Activated CD4-positive, alpha-beta memory T cell treated with anti-CD3 and anti-CD28 coated beads, Interleukin-2, amount 10 ng/mL, durations not matched to agents 7 days and 5 days (primary cell): ENCODE measurements around the gene CIT. TPM values are rescaled to one million over a fixed set of nuclear protein-coding genes. Genes with fewer than 3 reads are reported as not detected.

Experiments used
- CTCF ChIA-PET: fragments of 350-600 bp; sonication (Branson Sonifier 250); formaldehyde crosslinking; loops from one replicate; lab custom pipeline; 2021; ENCODE audit warnings: antibody characterized with exemption, inconsistent platforms; lab: Charles Lee
- POLR2A ChIA-PET: fragments of 350-600 bp; sonication (Branson Sonifier 250); formaldehyde crosslinking; loops from one replicate; lab custom pipeline; 2021; ENCODE audit warnings: antibody characterized with exemption; lab: Charles Lee
- DNase-seq: peaks from one replicate; pipeline ENCODE4 v3.0.0-alpha.2; 2020
- H3K27ac Mint-ChIP-seq: one replicate; pipeline ENCODE4 v1.8.0; 2021; ENCODE audit warnings: mild to moderate bottlenecking, mixed read lengths
- H3K27me3 Mint-ChIP-seq: one replicate; pipeline ENCODE4 v1.8.0; 2021; ENCODE audit warnings: mixed read lengths
- H3K36me3 Mint-ChIP-seq: one replicate; pipeline ENCODE4 v1.8.0; 2021; ENCODE audit warnings: low read depth, mixed read lengths
- H3K4me1 Mint-ChIP-seq: one replicate; pipeline ENCODE4 v1.8.0; 2021; ENCODE audit warnings: mixed read lengths
- H3K4me3 Mint-ChIP-seq: one replicate; pipeline ENCODE4 v1.8.0; 2021; ENCODE audit warnings: mild to moderate bottlenecking, mixed read lengths
- H3K9me3 Mint-ChIP-seq: one replicate; pipeline ENCODE4 v1.8.0; 2021; ENCODE audit warnings: mixed read lengths
- total RNA-seq, 2 experiments: library from RNA; stranded (reverse); gene quantifications; one replicate each; pipeline ENCODE4 v1.2.3, GENCODE V29; 2021

The CIT gene
- total RNA-seq, 2 experiments from 2014 or later, result 92.8 to 100 TPM

DNA sequence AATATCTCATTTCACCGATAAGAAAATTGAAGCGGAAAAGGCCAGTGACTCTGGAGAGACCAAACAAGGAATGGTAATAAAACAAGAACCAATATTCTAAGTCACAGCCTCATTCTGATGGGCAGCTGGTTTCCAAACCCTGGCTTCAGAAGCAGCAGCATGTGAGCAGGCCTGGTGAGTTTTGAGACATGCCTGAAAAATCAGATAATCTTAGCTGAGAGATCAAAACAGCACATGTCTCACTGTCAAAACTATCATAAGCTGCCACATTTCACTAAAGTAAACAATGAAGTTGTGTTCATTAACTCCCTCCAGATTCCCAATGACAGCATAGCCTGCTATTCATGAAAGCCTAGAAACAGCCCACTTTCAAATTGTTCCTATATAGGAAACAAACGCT is 36.5 kb downstream of the CIT start:
- Mint-ChIP-seq H3K27ac (no peak overlapping the region), H3K9me3 (peaks cover 3% of the 10 kb centered on the region), H3K4me3 (no peak overlapping the region), H3K36me3 (peaks cover 66% of the 10 kb centered on the region), H3K27me3 (no peaks in the 10 kb centered on the region), H3K4me1 (no peaks in the 10 kb centered on the region)
- DNase-seq, result no peak
- ChIA-PET POLR2A (no interaction called here), CTCF (no interaction called here)

DNA sequence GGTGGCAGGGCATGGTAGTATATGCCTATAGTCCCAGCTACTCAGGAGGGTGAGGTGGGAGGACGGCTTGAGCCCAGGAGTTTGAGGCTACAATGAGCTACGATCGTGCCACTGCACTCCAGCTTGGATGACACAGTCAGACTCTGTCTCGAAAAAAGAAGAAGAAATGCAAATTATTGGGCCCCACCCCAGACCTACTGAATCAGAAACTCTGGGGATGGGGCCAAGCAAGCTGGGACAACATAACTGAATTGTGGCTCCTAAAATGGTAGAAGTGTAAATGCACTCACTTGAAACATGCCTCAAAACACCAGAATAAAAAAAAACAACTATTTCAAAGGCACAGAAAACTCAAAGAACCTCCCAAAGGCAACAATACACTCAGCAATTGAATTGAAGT is 37.0 kb downstream of the CIT start:
- POLR2A ChIA-PET, result no interaction called here
- H3K27me3 Mint-ChIP-seq, result no peaks in the 10 kb centered on the region
- peaks cover 3% of the 10 kb centered on the region for H3K9me3 Mint-ChIP-seq
- no peak overlapping the region for H3K4me3 Mint-ChIP-seq
- no peak overlapping the region for H3K27ac Mint-ChIP-seq
- DNase-seq, result no peak
- CTCF ChIA-PET, result no interaction called here
- H3K4me1 Mint-ChIP-seq, result no peaks in the 10 kb centered on the region
- peaks cover 70% of the 10 kb centered on the region for H3K36me3 Mint-ChIP-seq

DNA sequence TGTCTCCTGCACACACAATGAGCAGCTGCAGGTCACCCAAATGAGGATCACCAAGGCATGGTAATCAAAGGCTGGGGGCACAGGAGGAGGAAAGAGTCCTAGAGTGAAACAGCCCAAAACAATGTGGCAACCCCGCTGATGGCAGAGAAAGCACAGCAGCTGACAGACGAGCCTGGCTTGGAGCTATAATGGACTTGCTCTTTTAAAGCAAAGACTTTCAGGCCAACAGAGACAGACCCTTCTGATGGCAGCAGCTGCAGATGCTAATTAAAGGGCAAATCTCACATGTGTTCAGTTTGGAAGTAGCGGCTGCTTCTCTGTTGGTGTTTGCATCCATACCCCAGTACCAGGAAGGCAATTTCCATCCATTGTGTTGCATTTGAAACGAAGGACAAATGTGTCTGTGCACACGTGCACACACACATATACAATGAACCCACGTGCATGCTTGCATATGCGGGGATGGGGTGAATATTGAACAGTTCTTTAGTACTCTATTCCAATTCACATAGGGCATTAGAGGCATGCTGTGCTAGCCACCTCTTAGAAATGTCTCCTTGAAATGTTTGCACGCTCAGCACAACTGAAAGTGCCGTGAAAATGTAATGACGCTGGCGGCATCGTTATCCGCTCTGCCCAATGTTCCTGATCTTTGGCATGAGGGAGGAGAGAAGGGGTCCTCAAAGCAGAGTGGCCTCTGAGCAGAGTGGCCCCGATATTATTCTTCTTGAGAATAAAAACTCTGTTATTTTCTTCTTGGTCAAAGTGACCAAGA is 38.1 kb downstream of the CIT start:
- CTCF ChIA-PET, result no interaction called here
- H3K4me3 Mint-ChIP-seq, result no peak overlapping the region
- no peaks in the 10 kb centered on the region for H3K27me3 Mint-ChIP-seq
- H3K27ac Mint-ChIP-seq, result no peak overlapping the region
- POLR2A ChIA-PET, result no interaction called here
- peaks cover 68% of the 10 kb centered on the region for H3K36me3 Mint-ChIP-seq
- peaks cover 3% of the 10 kb centered on the region for H3K9me3 Mint-ChIP-seq
- H3K4me1 Mint-ChIP-seq, result no peaks in the 10 kb centered on the region
- no peak for DNase-seq

DNA sequence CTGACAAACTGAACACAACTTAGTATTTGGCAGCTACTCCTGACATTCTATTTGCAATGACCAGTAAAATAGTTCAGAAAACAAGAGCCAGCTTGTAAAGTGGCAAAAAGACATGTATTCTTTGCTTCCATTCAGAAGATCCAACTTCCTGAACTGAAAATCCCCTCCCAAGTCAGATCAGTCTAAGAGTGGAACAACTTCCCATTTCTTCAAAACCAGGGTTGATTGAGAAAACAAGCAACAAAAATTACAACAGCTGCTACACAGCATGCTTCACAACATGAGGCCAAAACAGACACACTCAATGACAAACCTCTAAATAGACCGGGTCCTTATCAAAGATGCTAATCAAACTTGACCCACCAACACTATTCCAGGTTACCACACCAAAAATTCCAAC is 40.3 kb downstream of the CIT start:
- no peak overlapping the region for H3K27ac Mint-ChIP-seq
- no peaks in the 10 kb centered on the region for H3K4me1 Mint-ChIP-seq
- ChIA-PET CTCF (interaction anchor here (1.0 kb wide), 1 partner anchor 10 kb away, joined by 3 read pairs; no protein-coding TSS in a partner anchor), POLR2A (no interaction called here)
- peaks cover 2% of the 10 kb centered on the region for H3K9me3 Mint-ChIP-seq
- no peak overlapping the region for H3K4me3 Mint-ChIP-seq
- H3K36me3 Mint-ChIP-seq, result peaks cover 63% of the 10 kb centered on the region
- H3K27me3 Mint-ChIP-seq, result no peaks in the 10 kb centered on the region
- DNase-seq, result no peak

DNA sequence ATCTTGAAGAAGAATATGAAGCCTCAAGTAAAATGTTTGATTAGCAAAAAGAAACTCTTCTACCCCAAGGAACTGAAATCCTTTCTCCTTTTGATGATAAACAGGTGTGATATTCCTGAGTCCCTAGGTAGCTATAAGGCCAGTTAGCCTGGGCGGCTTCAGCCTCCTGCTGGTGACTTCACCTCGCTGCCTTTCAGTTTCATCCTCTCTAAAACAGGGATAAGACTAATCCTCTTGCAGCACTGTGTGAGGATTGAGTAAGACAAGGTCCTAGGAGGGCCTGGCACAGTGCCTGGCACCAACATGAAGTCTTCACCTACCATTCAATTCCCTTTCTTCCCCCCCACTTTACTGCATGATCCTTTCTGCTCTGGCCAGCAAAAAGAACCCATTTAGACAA is 42.1 kb downstream of the CIT start:
- POLR2A ChIA-PET, result no interaction called here
- Mint-ChIP-seq H3K9me3 (no peaks in the 10 kb centered on the region), H3K4me1 (no peaks in the 10 kb centered on the region), H3K27me3 (no peaks in the 10 kb centered on the region), H3K4me3 (no peak overlapping the region), H3K36me3 (peaks cover 63% of the 10 kb centered on the region), H3K27ac (no peak overlapping the region)
- CTCF ChIA-PET, result no interaction called here
- DNase-seq, result no peak

DNA sequence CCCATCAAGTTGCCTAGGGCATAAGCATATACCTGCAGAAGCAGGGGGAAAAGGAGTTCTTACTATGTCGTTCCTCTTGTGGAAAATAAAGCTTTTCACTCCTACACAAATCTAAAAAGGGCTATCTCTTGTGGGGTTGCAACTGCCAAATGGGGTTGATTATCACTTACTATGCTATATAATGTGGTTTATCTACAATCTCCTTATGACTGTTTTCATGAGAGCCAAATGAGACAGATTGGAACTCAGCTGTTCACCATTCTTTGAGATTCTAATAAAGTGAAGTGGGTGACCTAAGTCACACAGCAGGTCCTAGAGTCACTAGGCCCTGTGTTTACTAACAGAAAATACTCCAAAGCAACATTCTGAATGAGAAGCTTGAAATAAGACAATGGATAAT is 47.7 kb downstream of the CIT start:
- Mint-ChIP-seq H3K27me3 (no peaks in the 10 kb centered on the region), H3K4me1 (peaks cover 9% of the 10 kb centered on the region), H3K4me3 (no peak overlapping the region), H3K36me3 (peaks cover 79% of the 10 kb centered on the region), H3K27ac (no peak overlapping the region), H3K9me3 (peaks cover 3% of the 10 kb centered on the region)
- ChIA-PET CTCF (no interaction called here), POLR2A (interaction anchor here (0.6 kb wide), 1 partner anchor 177 kb away, joined by 3 read pairs; no protein-coding TSS in a partner anchor)
- DNase-seq, result no peak

DNA sequence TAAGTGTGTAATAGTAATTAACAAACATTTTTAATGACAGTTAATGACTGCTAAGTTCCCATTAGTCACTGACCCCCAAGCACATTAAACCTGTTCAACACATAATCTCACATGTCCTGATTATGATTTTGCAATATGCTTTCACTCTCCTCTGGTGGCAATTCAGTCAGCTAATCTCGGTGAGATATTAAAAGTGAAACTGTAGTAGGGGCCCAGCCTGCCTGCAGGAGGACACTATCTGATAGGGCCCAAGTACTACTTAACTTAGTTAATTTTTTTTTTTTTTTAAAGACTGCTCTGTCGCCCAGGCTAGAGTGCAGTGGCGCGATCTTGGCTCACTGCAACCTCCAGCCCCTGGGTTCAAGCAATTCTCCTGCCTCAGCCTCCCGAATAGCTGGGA is 48.8 kb downstream of the CIT start:
- peaks cover 3% of the 10 kb centered on the region for H3K9me3 Mint-ChIP-seq
- POLR2A ChIA-PET, result no interaction called here
- H3K27ac Mint-ChIP-seq, result no peak overlapping the region
- H3K27me3 Mint-ChIP-seq, result no peaks in the 10 kb centered on the region
- DNase-seq, result no peak
- no peak overlapping the region for H3K4me3 Mint-ChIP-seq
- peaks cover 72% of the 10 kb centered on the region for H3K36me3 Mint-ChIP-seq
- CTCF ChIA-PET, result no interaction called here
- H3K4me1 Mint-ChIP-seq, result peaks cover 9% of the 10 kb centered on the region

DNA sequence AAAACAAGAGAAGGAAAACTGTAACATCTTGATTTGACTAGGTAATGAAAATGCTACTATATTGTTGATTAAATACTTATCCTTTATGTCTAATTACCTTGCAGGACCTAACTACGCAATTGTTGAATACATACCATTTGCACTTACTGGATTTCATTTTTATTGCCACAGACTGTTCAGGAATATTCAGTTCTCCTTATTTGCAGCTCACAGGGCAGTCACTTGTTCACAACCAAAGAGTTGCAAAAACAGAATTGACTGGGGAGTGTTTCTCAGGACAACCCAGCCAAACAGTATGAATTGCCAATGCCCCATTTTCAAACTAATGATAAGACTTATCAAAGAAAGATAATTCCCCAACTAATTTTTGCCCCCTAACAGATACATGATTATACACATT is 49.4 kb downstream of the CIT start:
- Mint-ChIP-seq H3K27ac (no peak overlapping the region), H3K36me3 (peaks cover 74% of the 10 kb centered on the region)
- CTCF ChIA-PET, result no interaction called here

DNA sequence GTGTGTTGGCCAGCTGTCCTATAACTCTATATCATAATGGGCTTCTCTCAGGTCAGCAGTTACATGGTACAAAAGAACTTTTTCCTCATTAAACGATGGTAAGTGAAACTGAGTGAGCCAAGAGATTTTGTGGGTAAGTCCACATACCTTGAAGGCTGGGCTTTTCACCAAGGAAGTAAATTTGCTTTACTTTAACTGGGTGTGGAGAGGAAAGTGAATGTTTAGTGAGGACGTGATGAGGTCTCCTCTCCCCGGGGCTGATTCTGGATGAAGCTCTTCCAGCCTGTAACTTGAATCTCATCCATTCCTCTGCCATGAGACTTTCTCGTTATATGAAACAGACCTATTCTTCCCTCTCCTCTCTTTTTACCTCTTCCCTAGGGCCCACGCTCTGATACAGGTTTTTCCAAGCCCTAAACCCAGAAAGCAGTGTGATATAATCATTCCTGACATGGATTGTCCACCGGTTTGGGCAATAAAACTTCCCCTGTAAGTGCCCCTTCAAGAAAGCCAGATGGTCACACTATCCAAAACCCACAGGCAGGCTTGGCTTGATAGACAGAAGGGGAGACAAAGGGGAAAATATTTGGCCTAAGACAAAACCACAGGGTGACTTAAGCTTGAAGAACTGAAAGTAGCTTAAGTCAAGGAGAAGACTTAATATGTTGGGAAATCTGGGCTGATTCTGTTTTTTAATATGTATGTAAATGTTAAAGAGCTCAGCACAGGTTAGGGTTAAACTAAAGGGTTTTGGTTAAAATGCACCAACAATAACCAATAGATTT is 50.3 kb downstream of the CIT start:
- no peak overlapping the region for H3K27ac Mint-ChIP-seq
- H3K9me3 Mint-ChIP-seq, result peaks cover 3% of the 10 kb centered on the region
- no peak for DNase-seq
- peaks cover 9% of the 10 kb centered on the region for H3K4me1 Mint-ChIP-seq
- H3K36me3 Mint-ChIP-seq, result peaks cover 76% of the 10 kb centered on the region
- ChIA-PET POLR2A (no interaction called here), CTCF (no interaction called here)
- H3K27me3 Mint-ChIP-seq, result no peaks in the 10 kb centered on the region
- no peak overlapping the region for H3K4me3 Mint-ChIP-seq

More for the DNA sequence above, 49.4 kb downstream of the CIT start:
- POLR2A ChIA-PET, result no interaction called here
- Mint-ChIP-seq H3K4me3 (no peak overlapping the region), H3K27me3 (no peaks in the 10 kb centered on the region), H3K9me3 (peaks cover 3% of the 10 kb centered on the region), H3K4me1 (peaks cover 9% of the 10 kb centered on the region)
- DNase-seq, result no peak

DNA sequence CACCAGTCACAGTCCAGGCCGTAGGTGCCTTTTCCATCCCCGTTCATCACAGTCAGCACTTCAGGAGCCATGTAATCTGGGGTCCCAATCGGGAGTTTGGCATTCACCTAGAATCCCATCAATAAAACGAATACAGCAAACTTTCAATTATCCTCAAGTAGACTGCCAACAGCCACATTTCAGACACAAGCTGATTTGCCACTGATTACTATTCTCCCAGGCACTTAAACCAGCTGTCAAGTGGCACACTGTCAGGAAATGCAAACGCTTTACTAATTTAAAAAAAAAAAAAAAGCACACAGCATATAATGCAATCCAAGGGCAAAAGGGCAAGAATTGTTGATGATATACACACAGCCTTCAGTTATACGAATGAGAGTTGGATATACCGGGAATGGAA is 51.9 kb downstream of the CIT start:
- H3K4me3 Mint-ChIP-seq, result no peak overlapping the region
- H3K4me1 Mint-ChIP-seq, result peaks cover 9% of the 10 kb centered on the region
- H3K27ac Mint-ChIP-seq, result no peak overlapping the region
- no peaks in the 10 kb centered on the region for H3K27me3 Mint-ChIP-seq
- peaks cover 64% of the 10 kb centered on the region for H3K36me3 Mint-ChIP-seq
- CTCF ChIA-PET, result no interaction called here
- POLR2A ChIA-PET, result no interaction called here
- DNase-seq, result no peak
- peaks cover 3% of the 10 kb centered on the region for H3K9me3 Mint-ChIP-seq

DNA sequence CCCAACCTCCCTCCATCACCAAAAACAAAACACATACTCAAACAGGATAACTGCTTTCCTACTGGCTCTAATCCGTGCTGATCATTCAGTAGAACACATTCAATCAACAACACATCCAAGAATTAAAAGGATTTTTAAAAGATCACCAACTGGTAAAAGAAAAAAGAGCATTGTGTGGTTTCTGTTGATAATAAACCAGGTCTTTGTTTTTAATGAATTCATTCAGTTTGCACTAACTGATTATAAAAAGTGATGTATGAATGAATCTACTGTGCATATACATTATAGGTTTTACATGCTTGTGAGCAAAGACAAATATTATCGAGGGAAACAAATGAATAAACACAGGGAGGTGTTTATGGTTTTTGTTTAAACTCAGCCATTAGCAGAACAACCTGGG is 55.1 kb downstream of the CIT start:
- no peaks in the 10 kb centered on the region for H3K4me1 Mint-ChIP-seq
- H3K36me3 Mint-ChIP-seq, result peaks cover 61% of the 10 kb centered on the region
- ChIA-PET POLR2A (no interaction called here), CTCF (no interaction called here)
- H3K27me3 Mint-ChIP-seq, result no peaks in the 10 kb centered on the region
- H3K9me3 Mint-ChIP-seq, result no peaks in the 10 kb centered on the region
- no peak for DNase-seq
- H3K27ac Mint-ChIP-seq, result no peak overlapping the region
- H3K4me3 Mint-ChIP-seq, result no peak overlapping the region

DNA sequence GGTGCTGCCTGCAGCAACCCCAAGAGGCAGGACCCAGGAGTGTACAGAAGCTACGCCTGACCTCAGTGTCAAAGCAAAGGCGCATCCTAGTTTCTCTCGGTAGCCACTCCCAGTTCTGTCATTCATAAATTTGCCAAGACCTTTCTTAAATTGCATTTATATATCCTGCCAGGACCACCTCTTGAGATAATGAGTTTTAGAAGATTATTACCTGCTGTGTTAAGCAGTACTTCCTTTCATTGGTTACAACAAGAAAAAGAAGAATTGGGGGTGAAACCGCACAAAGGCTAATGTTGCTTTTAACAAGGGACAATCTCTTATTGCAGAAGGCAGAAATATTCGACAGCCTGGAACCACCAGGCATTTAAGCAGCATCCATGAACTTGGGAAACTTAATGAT is 57.8 kb downstream of the CIT start:
- Mint-ChIP-seq H3K9me3 (no peaks in the 10 kb centered on the region), H3K4me3 (no peak overlapping the region), H3K4me1 (no peaks in the 10 kb centered on the region), H3K27me3 (no peaks in the 10 kb centered on the region), H3K36me3 (peaks cover 63% of the 10 kb centered on the region), H3K27ac (no peak overlapping the region)
- POLR2A ChIA-PET, result no interaction called here
- CTCF ChIA-PET, result no interaction called here
- no peak for DNase-seq

DNA sequence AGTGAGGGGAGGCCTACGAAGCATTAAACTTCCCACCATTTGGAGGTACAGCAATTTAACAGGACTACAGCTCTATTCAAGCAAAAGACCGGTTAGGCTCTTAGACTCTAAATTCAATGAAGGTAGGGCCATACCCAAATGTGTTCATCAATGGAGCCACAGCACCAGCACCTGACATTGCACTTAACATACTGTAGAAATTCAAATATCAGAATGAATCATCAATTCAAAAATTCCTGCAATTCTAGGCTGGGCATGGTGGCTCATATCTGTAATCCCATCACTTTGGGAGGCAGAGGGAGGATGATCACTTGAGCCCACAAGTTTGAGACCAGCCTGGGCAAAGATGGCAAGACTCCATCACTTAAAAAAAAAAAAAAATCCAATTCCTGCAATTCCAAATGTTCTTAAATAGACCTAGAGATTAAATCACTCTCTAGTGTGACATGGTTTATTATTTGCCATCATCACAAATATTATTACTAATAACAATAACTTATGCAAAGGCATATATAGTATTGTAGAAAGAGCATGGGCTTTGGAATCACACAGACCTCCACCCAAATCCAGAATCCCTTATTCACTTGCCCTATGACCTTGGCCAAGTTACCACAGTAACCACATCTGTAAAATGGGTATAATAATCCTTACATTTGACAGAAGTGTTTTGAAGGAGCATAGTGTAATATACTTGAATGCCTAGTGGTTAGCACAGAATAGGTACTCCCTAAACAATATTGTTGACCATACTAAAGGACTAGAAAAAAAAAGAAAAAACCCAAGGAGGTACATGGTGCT is 59.4 kb downstream of the CIT start:
- Mint-ChIP-seq H3K36me3 (peaks cover 71% of the 10 kb centered on the region), H3K9me3 (no peaks in the 10 kb centered on the region), H3K27me3 (no peaks in the 10 kb centered on the region), H3K4me1 (no peaks in the 10 kb centered on the region), H3K27ac (no peak overlapping the region), H3K4me3 (no peak overlapping the region)
- ChIA-PET CTCF (no interaction called here), POLR2A (no interaction called here)
- no peak for DNase-seq
